Endothelial cell of umbilical vein (primary cell): ENCODE results near the gene FUT7.

Experiments
- CTCF ChIP-seq, 2 donors: IDR thresholded peaks; 1 replicate in 1 of 2; 2 replicates in 1 of 2; pipeline ENCODE4 v1.5.1; 2011; ENCODE audit warnings: low read length in 2 of 2, mild to moderate bottlenecking in 2 of 2, moderate library complexity in 2 of 2, control low read depth in 1 of 2, inconsistent platforms in 1 of 2, low read depth in 1 of 2; ENCODE audit not compliant: insufficient read depth in 1 of 2; ENCODE audit errors: extremely low read depth in 1 of 2
- EZH2 ChIP-seq: IDR thresholded peaks from 2 replicates; pipeline ENCODE4 v1.6.1; 2012; ENCODE audit warnings: borderline replicate concordance, low read depth, mild to moderate bottlenecking, moderate library complexity, low read length, inconsistent platforms; ENCODE audit not compliant: severe bottlenecking
- GATA2 ChIP-seq: IDR thresholded peaks from 2 replicates; pipeline ENCODE4 v1.7.0; 2011; ENCODE audit warnings: low read depth, mild to moderate bottlenecking, moderate library complexity, mixed read lengths, low read length; ENCODE audit not compliant: insufficient read length, insufficient read depth
- JUN ChIP-seq: IDR thresholded peaks from 2 replicates; pipeline ENCODE4 v1.6.1; 2011; ENCODE audit warnings: borderline replicate concordance, low read depth; ENCODE audit not compliant: insufficient read length, insufficient read depth
- MAX ChIP-seq: IDR thresholded peaks from 2 replicates; pipeline ENCODE4 v1.6.1; 2011; ENCODE audit not compliant: insufficient read depth, insufficient read length
- MYC ChIP-seq: IDR thresholded peaks from one replicate; pipeline ENCODE4 v1.6.1; 2011; ENCODE audit warnings: mild to moderate bottlenecking, low read depth, low read length
- POLR2A ChIP-seq: IDR thresholded peaks from 2 replicates; pipeline ENCODE4 v1.6.1; 2012; ENCODE audit warnings: low read depth, mild to moderate bottlenecking, control low read depth, low read length
- POLR2AphosphoS5 ChIP-seq: IDR thresholded peaks from 2 replicates; pipeline ENCODE4 v1.6.1; 2012; ENCODE audit warnings: low read depth, mild to moderate bottlenecking, control low read depth, low read length, moderate library complexity; ENCODE audit not compliant: insufficient read depth

GRCh38 chr9:136980669-136981478 lies 51.0 kb downstream of the FUT7 start:
- TF ChIP-seq MAX: no peak
- no peak for TF ChIP-seq POLR2AphosphoS5
- no peak for TF ChIP-seq EZH2
- no peak for TF ChIP-seq CTCF (IDR thresholded peaks at IDR 0.05; ENCODE audit: extremely low read depth in 1 of 2, insufficient read depth in 1 of 2, low read depth in 1 of 2, low read length in 2 of 2)
- no peak for TF ChIP-seq GATA2
- TF ChIP-seq MYC: no peak
- TF ChIP-seq POLR2A: no peak
- no peak for TF ChIP-seq JUN
